ENCODE data around the gene PRSS33.

The PRSS33 gene

DNA sequence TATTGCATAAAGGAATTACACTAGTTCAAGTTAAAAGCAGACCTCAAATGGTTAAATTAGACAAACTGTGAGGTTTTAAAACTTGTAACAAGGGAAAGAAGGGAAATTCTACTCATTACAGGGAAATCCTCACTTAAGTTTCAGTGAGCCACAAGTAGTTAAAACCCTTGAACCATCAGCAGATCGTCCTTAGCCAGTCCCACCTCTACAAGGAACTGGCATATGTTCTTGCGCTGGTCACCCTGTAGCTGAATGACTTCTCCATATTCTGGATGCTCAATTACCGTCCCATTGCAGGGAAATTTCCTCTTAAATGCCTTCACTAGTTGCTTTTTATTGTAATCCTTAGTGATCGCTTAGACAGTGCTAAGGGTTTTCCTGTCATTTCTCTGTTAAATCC lies 35.1 kb upstream of the PRSS33 start:
- TF ChIP-seq HDGF (IDR thresholded peaks at IDR 0.05; ENCODE audit: borderline replicate concordance) (no peak), LEF1 (IDR thresholded peaks at IDR 0.05; ENCODE audit: borderline replicate concordance) (no peak), FOXK2 (IDR thresholded peaks at IDR 0.05) (no peak), NFRKB (IDR thresholded peaks at IDR 0.05) (no peak), ARNT (IDR thresholded peaks at IDR 0.05) (no peak), ELF4 (IDR thresholded peaks at IDR 0.05) (no peak), ZNF384 (IDR thresholded peaks at IDR 0.05) (no peak), FOXM1 (IDR thresholded peaks at IDR 0.05; ENCODE audit: borderline replicate concordance) (no peak), SUZ12 (IDR thresholded peaks at IDR 0.05) (no peak), L3MBTL2 (conservative IDR thresholded peaks at IDR 0.05) (no peak), TARDBP (IDR thresholded peaks at IDR 0.05) (no peak), BHLHE40 (IDR thresholded peaks at IDR 0.05; ENCODE audit: borderline replicate concordance) (no peak)
- CTCF ChIA-PET = interaction anchor here (0.7 kb wide), 1 partner anchor 33 kb away, joined by 3 read pairs; no protein-coding TSS in a partner anchor

DNA sequence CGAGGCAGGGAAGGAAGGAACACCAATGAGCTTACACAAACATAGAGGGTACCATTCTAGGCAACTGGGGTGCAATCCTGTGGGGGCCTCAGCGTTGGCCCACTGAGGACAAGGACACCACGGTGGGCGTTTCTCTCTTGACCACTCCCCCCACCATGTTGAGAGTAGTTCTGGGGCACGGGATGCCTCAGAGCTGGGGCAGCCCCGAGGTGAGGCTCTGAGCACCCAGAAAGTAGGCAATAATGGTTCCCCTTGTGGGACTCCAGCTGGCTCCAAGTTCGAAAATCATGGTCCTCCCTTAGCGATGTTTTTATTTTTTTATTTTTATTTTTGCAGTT lies 34.8 kb upstream of the PRSS33 start:
- ChIA-PET CTCF (no interaction called here), POLR2A (interaction anchor here (0.8 to 2.9 kb wide), 2 partner anchors 44 to 70 kb away, joined by 3 to 11 read pairs; partner anchors contain the start of gene SRRM2)
- no peak for DNase-seq (ENCODE audit: extremely low spot score)
- TF ChIP-seq FOXK2 (IDR thresholded peaks at IDR 0.05) (no peak), LEF1 (IDR thresholded peaks at IDR 0.05; ENCODE audit: borderline replicate concordance) (no peak), SP1 (IDR thresholded peaks at IDR 0.05) (no peak), TARDBP (IDR thresholded peaks at IDR 0.05) (no peak), NFRKB (IDR thresholded peaks at IDR 0.05) (no peak), FOXA1 (IDR thresholded peaks at IDR 0.05) (no peak), HDGF (IDR thresholded peaks at IDR 0.05; ENCODE audit: borderline replicate concordance) (no peak), SUZ12 (IDR thresholded peaks at IDR 0.05) (no peak), FOXM1 (IDR thresholded peaks at IDR 0.05; ENCODE audit: borderline replicate concordance) (no peak), CTBP1 (IDR thresholded peaks at IDR 0.05; ENCODE audit: borderline replicate concordance) (no peak), ARNT (IDR thresholded peaks at IDR 0.05) (no peak), ELF4 (IDR thresholded peaks at IDR 0.05) (no peak), L3MBTL2 (conservative IDR thresholded peaks at IDR 0.05) (no peak), ZNF384 (IDR thresholded peaks at IDR 0.05) (no peak), BHLHE40 (IDR thresholded peaks at IDR 0.05; ENCODE audit: borderline replicate concordance) (no peak)
- TF ChIP-seq, protein P1, sequence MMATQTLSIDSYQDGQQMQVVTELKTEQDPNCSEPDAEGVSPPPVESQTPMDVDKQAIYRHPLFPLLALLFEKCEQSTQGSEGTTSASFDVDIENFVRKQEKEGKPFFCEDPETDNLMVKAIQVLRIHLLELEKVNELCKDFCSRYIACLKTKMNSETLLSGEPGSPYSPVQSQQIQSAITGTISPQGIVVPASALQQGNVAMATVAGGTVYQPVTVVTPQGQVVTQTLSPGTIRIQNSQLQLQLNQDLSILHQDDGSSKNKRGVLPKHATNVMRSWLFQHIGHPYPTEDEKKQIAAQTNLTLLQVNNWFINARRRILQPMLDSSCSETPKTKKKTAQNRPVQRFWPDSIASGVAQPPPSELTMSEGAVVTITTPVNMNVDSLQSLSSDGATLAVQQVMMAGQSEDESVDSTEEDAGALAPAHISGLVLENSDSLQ (IDR thresholded peaks at IDR 0.05) = no peak

More for the DNA sequence above, 35.1 kb upstream of the PRSS33 start:
- DNase-seq (ENCODE audit: extremely low spot score) = no peak
- POLR2A ChIA-PET = interaction anchor here (0.8 to 2.9 kb wide), 2 partner anchors 44 to 70 kb away, joined by 3 to 11 read pairs; partner anchors contain the start of gene SRRM2

DNA sequence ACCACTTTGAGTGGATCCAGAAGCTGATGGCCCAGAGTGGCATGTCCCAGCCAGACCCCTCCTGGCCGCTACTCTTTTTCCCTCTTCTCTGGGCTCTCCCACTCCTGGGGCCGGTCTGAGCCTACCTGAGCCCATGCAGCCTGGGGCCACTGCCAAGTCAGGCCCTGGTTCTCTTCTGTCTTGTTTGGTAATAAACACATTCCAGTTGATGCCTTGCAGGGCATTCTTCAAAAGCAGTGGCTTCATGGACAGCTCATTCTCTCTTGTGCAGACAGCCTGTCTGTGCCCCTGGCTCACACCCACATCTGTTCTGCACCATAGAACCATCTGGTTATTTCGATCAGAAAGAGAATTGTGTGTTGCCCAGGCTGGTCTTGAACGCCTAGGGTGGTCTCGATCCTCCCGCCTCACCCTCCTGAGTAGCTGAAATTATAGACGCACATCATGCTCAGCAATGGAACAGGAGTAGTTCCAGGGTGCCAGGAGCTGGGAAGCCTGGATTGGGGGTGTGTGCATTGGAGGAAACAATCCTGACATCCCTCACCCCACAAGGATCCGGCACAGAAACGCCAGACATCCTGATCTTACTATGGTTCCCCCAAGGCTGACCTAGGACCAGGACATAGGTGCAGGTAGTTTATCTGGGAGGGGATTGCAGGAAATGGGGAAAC lies 34.3 kb upstream of the PRSS33 start:
- no peak for DNase-seq (ENCODE audit: extremely low spot score)
- POLR2A ChIA-PET = interaction anchor here (0.8 to 2.9 kb wide), 2 partner anchors 43 to 69 kb away, joined by 3 to 11 read pairs; partner anchors contain the start of gene SRRM2
- CTCF ChIA-PET = no interaction called here
- TF ChIP-seq CTBP1 (IDR thresholded peaks at IDR 0.05; ENCODE audit: borderline replicate concordance) = no peak
- TF ChIP-seq, protein P1 (IDR thresholded peaks at IDR 0.05) = no peak
- TF ChIP-seq L3MBTL2 (conservative IDR thresholded peaks at IDR 0.05) = no peak
- TF ChIP-seq LEF1 (IDR thresholded peaks at IDR 0.05; ENCODE audit: borderline replicate concordance) = no peak
- TF ChIP-seq ELF4 (IDR thresholded peaks at IDR 0.05) = no peak
- TF ChIP-seq SP1 (IDR thresholded peaks at IDR 0.05) = no peak
- no peak for TF ChIP-seq ZNF384 (IDR thresholded peaks at IDR 0.05)
- TF ChIP-seq ARNT (IDR thresholded peaks at IDR 0.05) = no peak
- no peak for TF ChIP-seq FOXA1 (IDR thresholded peaks at IDR 0.05)
- TF ChIP-seq FOXM1 (IDR thresholded peaks at IDR 0.05; ENCODE audit: borderline replicate concordance) = no peak
- no peak for TF ChIP-seq TARDBP (IDR thresholded peaks at IDR 0.05)
- TF ChIP-seq NFRKB (IDR thresholded peaks at IDR 0.05) = no peak
- no peak for TF ChIP-seq BHLHE40 (IDR thresholded peaks at IDR 0.05; ENCODE audit: borderline replicate concordance)
- TF ChIP-seq FOXK2 (IDR thresholded peaks at IDR 0.05) = no peak
- TF ChIP-seq SUZ12 (IDR thresholded peaks at IDR 0.05) = no peak
- no peak for TF ChIP-seq HDGF (IDR thresholded peaks at IDR 0.05; ENCODE audit: borderline replicate concordance)

DNA sequence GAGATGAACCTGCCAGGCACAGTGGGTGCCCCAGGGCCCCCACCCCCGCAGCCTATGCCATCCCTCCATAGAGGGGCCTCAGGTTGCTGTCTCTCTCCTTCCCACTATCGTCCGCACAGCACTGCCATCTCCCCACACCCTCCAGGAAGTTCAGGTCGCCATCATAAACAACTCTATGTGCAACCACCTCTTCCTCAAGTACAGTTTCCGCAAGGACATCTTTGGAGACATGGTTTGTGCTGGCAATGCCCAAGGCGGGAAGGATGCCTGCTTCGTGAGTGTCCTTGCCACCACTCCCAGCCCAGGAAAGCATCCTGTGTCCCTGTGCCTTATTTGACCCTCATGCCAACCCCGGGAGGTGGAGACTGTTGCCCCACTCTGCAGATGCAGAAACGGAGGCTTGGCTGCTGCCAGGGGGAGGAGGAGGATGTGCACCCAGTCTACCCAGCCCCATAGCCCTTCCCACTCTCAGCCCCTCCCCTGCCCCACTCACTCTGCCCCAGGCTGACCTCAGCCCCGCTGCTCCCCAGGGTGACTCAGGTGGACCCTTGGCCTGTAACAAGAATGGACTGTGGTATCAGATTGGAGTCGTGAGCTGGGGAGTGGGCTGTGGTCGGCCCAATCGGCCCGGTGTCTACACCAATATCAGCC lies 33.6 kb upstream of the PRSS33 start:
- DNase-seq (ENCODE audit: extremely low spot score) = no peak
- TF ChIP-seq ZNF384 (IDR thresholded peaks at IDR 0.05) = no peak
- no peak for TF ChIP-seq BHLHE40 (IDR thresholded peaks at IDR 0.05; ENCODE audit: borderline replicate concordance)
- TF ChIP-seq HDGF (IDR thresholded peaks at IDR 0.05; ENCODE audit: borderline replicate concordance) = no peak
- no peak for TF ChIP-seq SP1 (IDR thresholded peaks at IDR 0.05)
- no peak for TF ChIP-seq TARDBP (IDR thresholded peaks at IDR 0.05)
- TF ChIP-seq SUZ12 (IDR thresholded peaks at IDR 0.05) = no peak
- TF ChIP-seq FOXM1 (IDR thresholded peaks at IDR 0.05; ENCODE audit: borderline replicate concordance) = no peak
- no peak for TF ChIP-seq FOXA1 (IDR thresholded peaks at IDR 0.05)
- TF ChIP-seq ARNT (IDR thresholded peaks at IDR 0.05) = no peak
- ChIA-PET CTCF (no interaction called here), POLR2A (interaction anchor here (2.9 kb wide), 1 partner anchor 43 kb away, joined by 11 read pairs; no protein-coding TSS in a partner anchor)

DNA sequence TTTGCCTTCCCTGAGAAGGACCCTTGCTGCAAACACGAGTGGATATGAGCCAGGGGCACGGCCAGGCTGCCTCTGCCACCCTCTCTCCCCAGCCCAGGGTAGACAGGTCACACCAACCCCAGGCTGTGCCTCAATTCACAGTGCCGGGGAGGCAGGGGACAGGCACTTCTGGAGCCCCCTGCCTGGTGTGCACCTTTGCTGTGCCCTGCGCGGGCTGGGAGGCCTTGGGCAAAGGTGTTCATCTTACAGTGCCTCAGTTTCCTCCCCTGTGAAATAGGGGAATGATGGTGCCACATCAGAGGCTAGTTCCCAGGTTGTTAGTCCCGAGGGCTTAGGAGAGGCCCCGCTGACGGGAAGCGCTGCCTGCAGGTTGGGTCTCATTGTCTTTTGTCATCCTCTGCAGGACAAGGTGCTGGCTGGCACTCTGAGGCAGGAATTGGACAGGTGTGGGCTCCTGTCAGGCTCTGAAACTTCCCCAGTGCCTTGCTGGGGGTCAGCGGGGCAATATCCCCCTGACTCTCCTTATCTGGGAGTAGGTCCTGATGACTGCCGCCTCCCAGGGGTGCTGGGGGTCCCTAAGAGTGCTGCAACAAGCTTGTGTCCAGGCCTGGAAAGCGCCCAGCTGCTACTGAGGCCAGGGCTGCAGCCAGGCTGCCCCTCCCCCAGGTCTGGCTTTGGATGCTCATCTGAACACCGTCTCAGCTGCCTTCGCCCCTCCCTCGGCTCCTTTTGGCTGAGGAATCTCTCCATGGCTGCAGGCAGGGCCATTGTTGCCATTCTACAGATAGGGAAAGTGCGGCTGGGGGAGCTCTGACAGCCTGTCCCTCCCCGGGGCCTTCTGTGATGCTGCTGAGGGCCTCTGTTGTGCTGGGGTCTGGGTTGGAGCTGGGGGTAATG lies 32.8 kb upstream of the PRSS33 start:
- POLR2A ChIA-PET = no interaction called here
- DNase-seq (ENCODE audit: extremely low spot score) = no peak
- CTCF ChIA-PET = no interaction called here
- no peak for TF ChIP-seq HDGF (IDR thresholded peaks at IDR 0.05; ENCODE audit: borderline replicate concordance)
- TF ChIP-seq FOXA1 (IDR thresholded peaks at IDR 0.05) = no peak
- no peak for TF ChIP-seq TARDBP (IDR thresholded peaks at IDR 0.05)
- TF ChIP-seq LEF1 (IDR thresholded peaks at IDR 0.05; ENCODE audit: borderline replicate concordance) = no peak
- TF ChIP-seq, protein P1 (IDR thresholded peaks at IDR 0.05) = no peak
- TF ChIP-seq L3MBTL2 (conservative IDR thresholded peaks at IDR 0.05) = no peak
- no peak for TF ChIP-seq FOXK2 (IDR thresholded peaks at IDR 0.05)
- TF ChIP-seq FOXM1 (IDR thresholded peaks at IDR 0.05; ENCODE audit: borderline replicate concordance) = no peak
- no peak for TF ChIP-seq ZNF384 (IDR thresholded peaks at IDR 0.05)
- TF ChIP-seq SUZ12 (IDR thresholded peaks at IDR 0.05) = no peak
- no peak for TF ChIP-seq ARNT (IDR thresholded peaks at IDR 0.05)
- no peak for TF ChIP-seq CTBP1 (IDR thresholded peaks at IDR 0.05; ENCODE audit: borderline replicate concordance)
- TF ChIP-seq NFRKB (IDR thresholded peaks at IDR 0.05) = no peak
- TF ChIP-seq BHLHE40 (IDR thresholded peaks at IDR 0.05; ENCODE audit: borderline replicate concordance) = no peak
- TF ChIP-seq ELF4 (IDR thresholded peaks at IDR 0.05) = no peak
- no peak for TF ChIP-seq SP1 (IDR thresholded peaks at IDR 0.05)
